Measurements from ENCODE around the gene PRCC. TPM values are rescaled to one million over a fixed set of nuclear protein-coding genes. Genes with fewer than 3 reads are reported as not detected.
A peak's percentile ranks its signal among the peaks of the same experiment; 100 is the strongest.

The PRCC gene
- total RNA-seq, 1 experiment from 2014 or later = 56.4 TPM

DNA sequence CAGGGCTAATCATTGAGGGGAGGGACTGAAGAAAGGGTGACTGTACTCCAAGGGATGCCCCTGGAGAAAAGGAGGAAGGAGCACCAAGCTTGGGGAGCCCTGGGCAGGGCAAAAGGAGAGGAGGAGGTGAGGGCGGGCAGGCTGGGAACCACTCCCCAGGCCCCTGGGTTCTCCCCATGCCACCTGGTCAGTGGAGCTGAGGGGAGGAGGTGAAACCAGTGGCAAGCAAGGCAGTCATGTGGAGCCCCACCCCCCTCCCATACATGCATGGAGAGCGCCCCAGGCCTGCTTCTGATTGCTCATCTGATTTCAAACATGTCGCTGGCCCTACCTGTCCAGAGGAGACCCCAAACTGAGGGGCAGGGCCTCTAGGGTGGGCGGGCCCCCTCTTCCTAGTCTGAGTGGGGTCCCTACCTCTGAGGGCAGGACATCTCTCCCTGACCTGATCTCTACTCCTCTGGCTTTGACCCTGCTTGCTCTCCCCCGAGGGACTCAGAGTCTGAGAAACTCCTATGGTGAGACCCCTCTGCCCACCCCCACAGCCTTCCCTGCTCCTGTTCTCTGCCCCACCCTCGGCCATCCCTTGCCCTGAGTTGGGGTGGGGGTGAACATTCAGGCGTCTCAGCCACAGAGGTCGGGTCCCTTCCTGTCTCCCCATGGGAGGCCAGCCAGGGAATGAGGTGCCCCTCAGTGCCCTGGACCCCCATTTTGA is 73.0 kb downstream of the PRCC start:
- Histone ChIP-seq H3K36me3 (no peaks in the 10 kb centered on the region), H3K27ac (no peak overlapping the region), H3K27me3 (no peaks in the 10 kb centered on the region; the same call in 1 of the 2 replicates), H3K4me1 (no peaks in the 10 kb centered on the region), H3K9me3 (replicated peaks) (no peaks in the 10 kb centered on the region), H3K4me3 (no peak overlapping the region)
- DNase-seq = no peak

DNA sequence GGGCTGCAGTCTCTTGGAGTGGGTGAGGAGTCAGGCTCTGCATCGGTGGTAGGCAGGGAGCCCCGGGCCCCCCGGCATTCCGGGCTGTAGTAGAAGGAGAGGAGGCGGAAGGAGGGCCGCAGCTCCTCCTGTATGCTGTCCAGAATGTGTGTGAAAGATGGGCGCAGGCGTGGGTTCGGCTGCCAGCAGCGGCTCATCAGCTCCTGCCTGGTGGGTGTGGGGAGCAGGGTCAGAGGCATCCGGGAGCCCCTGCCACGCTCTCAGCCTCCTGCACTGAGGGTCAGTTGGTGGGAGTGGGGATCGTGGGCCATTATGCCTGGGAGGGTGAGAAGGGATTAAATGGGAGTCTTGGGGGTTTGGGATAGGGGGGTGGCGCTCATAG is 73.6 kb downstream of the PRCC start:
- Histone ChIP-seq H3K36me3 (no peaks in the 10 kb centered on the region), H3K4me3 (no peak overlapping the region), H3K27ac (no peak overlapping the region), H3K27me3 (no peaks in the 10 kb centered on the region; the same call in 1 of the 2 replicates), H3K4me1 (no peaks in the 10 kb centered on the region), H3K9me3 (replicated peaks) (no peaks in the 10 kb centered on the region)
- no peak for DNase-seq

DNA sequence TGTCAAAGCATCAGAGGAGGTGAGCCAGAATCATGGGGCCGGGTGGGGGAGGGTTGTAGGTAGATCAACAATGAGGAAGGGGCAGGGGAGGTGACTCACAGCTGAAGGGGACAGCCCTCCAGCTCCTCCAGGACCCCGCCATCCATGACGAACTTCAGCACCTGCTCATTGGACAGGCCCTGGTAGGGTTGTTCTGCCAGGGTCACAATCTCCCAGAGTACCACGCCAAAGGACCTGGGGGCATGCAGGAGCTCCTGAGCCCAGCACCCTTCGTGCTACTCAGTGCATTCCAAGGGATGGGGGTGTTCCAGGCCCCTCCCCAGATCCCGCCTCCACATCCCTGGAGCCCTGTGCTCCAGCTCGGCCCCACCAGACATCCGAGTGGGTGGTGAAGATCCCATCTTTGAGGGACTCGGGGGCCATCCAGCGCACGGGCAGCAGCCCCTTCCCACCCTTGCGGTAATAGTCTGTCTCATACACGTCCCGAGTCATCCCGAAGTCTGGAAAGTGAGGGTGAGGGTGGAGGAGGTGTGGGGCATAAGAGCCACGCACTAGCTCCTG is 74.0 kb downstream of the PRCC start:
- Histone ChIP-seq H3K27ac (no peak overlapping the region), H3K27me3 (no peaks in the 10 kb centered on the region; the same call in 1 of the 2 replicates), H3K36me3 (no peaks in the 10 kb centered on the region), H3K9me3 (replicated peaks) (no peaks in the 10 kb centered on the region), H3K4me1 (no peaks in the 10 kb centered on the region), H3K4me3 (no peak overlapping the region)
- no peak for DNase-seq

DNA sequence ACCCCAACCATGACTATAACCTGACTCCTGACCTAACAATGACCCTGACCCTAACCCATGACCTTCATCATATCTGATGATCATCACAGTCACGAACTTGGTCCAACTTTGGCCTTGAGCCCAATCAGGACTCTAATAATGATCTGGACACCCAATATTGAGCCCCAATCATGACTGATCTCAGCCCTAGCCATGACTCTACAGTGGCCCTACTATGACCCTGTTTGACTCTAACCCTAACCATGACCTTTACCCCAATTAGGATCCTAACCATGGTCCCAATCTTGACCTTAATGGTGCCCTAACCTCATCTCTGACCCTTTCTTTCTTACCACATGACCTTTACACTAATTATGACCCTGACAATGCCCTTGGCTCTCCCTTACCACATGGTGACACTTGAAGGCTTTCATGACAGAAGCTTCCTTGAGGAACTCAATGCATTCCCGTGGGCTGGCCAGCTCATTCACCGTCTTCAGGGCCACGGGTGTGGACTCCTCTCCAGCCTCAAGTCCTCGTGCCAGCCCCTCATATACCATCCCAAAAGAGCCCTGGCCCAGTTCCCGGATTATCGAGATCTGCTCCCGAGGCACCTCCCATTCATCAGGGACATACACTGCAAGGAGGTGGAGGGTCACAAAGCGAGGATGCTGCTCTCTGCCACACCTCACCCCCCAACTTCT is 75.4 kb downstream of the PRCC start:
- no peaks in the 10 kb centered on the region; the same call in 1 of the 2 replicates for H3K27me3 ChIP-seq
- DNase-seq = no peak

DNA sequence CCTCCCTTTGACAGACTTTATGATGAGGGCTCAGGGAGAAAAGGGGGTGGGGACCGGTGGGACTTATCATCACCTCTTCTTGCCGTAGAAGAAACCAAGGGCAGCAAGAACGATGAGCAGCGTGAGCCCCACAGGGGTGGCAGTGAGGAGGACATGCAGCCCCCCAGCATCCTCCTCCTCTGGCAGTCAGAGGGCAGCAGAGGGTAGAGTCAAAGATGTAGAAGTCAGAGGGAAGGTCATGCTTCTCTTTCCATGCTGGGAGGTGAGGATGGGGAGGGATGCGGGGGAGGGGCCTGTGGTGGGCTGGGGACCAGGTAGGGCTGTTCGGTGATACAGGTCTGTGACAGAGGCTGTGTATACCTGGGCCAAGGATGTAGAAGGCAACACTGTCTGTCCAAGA is 76.8 kb downstream of the PRCC start:
- no peak overlapping the region for H3K4me3 ChIP-seq
- no peaks in the 10 kb centered on the region for H3K36me3 ChIP-seq
- H3K9me3 ChIP-seq (replicated peaks) = no peaks in the 10 kb centered on the region
- H3K27me3 ChIP-seq = no peaks in the 10 kb centered on the region; the same call in 1 of the 2 replicates
- 0 out of 2 replicates have a peak, but pooled peaks cover 3% of the 10 kb centered on the region for H3K4me1 ChIP-seq
- no peak for DNase-seq
- no peak overlapping the region for H3K27ac ChIP-seq

More for the DNA sequence above, 75.4 kb downstream of the PRCC start:
- H3K4me1 ChIP-seq = no peaks in the 10 kb centered on the region
- no peaks in the 10 kb centered on the region for H3K36me3 ChIP-seq
- no peak overlapping the region for H3K27ac ChIP-seq
- no peaks in the 10 kb centered on the region for H3K9me3 ChIP-seq (replicated peaks)
- H3K4me3 ChIP-seq = no peak overlapping the region

DNA sequence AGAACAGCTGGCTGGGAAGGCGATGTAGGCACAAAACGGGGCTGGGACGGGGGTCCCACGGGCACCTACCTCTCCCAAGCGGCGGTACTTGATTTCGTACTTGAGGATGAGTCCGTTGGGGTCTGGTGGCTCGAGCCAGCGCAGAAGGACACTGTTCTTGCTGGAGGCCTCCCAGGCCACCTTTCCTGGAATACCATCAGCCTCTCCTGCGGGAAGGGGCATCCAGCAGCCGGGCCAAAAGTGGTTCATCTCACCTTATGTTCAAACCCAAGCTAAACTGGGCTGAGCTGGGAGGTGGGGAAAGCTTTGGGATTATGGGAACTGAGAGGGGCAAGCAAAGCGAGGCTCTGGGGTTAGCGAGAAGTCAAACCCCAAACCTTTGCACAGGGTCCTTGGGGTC is 77.3 kb downstream of the PRCC start:
- Histone ChIP-seq H3K36me3 (no peaks in the 10 kb centered on the region), H3K4me1 (0 out of 2 replicates have a peak, but pooled peaks cover 3% of the 10 kb centered on the region), H3K27me3 (no peaks in the 10 kb centered on the region; the same call in 1 of the 2 replicates), H3K9me3 (replicated peaks) (no peaks in the 10 kb centered on the region), H3K27ac (no peak overlapping the region), H3K4me3 (no peak overlapping the region)
- DNase-seq = no peak

DNA sequence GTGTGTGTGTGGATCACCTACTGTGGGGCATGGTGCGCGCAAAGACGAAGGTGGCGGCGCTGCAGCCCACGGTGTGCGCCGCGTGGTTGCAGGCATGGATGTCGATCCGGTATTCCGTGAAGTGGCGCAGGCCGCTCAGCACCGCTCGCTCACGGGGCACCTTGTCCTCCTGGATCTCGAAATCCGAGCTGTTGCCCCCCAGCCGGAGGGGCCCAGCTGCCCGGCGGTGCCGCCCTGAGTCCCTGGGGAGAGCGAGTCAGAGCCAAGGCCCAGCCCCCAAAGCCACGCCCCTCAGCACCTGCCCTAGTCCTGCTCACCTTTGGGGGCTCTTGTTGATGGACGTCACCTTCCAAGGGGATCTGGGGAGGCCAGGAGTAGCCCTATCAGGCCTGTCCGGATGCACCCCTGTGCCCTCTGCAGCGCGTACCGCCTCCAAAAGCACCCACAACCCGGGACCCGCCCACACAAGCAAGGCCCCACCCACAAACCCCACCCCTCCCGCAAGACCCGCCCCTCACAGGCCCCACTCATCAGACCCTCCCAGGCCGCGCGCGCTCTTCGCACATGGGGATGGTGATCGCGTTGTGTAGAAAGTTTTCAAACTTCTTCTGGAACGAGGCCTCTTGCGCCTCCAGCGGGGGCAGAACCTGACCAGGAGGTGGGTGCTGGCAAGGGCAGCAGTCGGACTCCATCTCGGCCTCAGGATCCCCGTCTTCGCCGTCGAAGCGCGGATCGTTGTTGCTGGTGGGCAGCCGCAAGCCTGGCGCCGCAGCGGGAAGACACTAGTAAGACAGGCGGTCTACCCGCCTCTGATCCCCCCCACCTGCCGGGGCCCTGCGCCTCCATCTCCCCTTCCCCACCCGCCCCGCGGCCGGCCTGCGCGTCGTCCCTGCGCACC is 78.0 kb downstream of the PRCC start:
- H3K27me3 ChIP-seq = no peaks in the 10 kb centered on the region
- no peaks in the 10 kb centered on the region for H3K36me3 ChIP-seq
- H3K4me1 ChIP-seq = 0 out of 2 replicates have a peak, but pooled peaks cover 3% of the 10 kb centered on the region
- H3K27ac ChIP-seq = no peak overlapping the region
- no peaks in the 10 kb centered on the region for H3K9me3 ChIP-seq (replicated peaks)
- no peak overlapping the region for H3K4me3 ChIP-seq
- DNase-seq = no peak

DNA sequence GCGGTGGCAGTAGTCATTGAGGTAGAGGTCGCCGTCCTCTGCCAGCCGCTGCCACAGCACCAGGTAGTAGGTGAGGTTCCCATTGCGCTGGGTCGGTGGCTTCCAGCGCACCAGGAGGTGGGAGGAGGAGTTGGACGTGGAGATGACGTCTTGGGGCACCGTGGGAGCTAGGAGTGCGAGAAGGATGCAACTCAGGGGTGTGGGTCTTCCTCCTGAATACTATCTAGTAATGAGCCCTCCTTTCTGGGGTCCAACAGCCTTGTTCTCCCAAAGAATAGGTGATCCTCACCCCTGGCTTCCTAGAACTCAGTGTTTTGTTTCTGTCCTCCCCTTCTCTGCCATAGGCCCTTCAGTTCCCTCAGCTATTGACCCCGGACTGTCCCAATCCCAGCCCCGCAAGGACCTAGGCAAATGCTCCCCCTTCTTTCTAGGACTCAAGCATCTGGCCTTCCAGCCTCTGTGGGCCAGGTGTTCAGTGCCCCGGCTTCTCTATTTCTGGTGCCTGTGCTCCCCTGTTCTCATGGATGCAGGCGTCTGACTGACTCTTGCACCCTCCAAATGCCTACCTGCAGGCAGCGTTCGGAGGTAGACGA is 78.7 kb downstream of the PRCC start:
- no peaks in the 10 kb centered on the region for H3K27me3 ChIP-seq

DNA sequence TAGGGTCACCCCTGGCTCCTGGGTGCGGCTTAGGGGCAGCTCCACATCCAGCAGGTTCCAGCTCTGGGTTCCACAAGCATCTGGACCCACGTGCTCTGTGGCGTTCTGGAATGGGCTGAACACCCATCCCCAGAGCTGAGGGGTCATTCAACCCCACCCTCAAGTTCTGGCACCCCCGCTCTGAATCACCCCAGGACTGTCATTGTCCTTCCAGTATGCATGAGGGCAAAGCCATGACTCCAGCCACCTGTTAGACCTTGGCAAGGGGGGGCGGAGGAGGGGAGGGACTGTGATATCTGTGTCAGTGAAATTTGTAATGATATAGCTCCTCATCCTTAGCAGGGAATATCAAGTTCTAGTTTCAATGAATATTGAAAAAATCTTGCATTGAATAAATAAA is 79.3 kb downstream of the PRCC start:
- H3K27me3 ChIP-seq = no peaks in the 10 kb centered on the region
- H3K27ac ChIP-seq = no peak overlapping the region
- no peak for DNase-seq
- no peaks in the 10 kb centered on the region for H3K9me3 ChIP-seq (replicated peaks)
- 0 out of 2 replicates have a peak, but pooled peaks cover 3% of the 10 kb centered on the region for H3K4me1 ChIP-seq
- H3K36me3 ChIP-seq = no peaks in the 10 kb centered on the region
- no peak overlapping the region for H3K4me3 ChIP-seq

More for the DNA sequence above, 78.7 kb downstream of the PRCC start:
- H3K36me3 ChIP-seq = no peaks in the 10 kb centered on the region
- H3K9me3 ChIP-seq (replicated peaks) = no peaks in the 10 kb centered on the region
- H3K27ac ChIP-seq = no peak overlapping the region
- H3K4me1 ChIP-seq = 0 out of 2 replicates have a peak, but pooled peaks cover 3% of the 10 kb centered on the region
- no peak overlapping the region for H3K4me3 ChIP-seq
- no peak for DNase-seq

DNA sequence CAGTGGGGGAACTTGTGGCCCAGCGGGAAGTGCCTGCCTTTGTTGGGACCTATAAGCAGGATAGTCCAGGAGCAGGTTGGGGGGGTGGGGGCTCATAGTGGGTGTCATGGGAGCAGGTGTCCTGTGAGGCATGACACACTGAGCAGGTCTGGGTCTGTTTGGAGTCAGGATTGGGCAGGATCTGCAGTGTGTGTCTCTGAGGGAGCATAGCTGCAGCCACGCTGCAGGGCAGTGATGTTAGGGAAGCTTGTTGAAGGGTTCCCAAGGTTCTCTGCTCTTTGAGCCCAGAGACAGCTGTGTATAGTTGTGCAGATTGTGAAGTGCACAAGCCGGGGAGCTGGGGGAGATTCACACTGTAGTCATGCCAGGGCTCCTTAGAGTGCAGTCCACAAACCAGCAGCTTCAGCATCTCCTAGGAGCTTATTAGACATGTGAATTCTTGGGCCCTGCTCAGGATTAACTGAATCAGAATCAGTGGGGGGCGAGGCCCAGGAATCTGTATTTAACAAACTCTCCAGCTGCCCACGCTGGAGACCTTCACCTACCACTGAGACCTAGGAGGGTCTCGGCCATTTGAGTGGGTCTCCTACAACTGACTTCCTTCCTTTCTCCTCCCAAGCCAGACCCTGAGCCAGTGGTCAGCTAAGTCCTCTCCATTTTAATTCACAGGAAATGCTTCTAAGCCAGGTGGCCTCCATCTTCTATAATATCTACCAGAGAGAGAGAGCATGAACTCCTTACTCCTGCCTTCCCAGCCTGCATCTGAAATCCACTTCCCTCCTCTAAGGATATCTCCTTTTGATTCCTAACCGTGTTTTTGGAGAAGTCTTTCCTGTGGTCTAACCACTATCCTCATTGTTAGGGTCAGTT is 80.5 kb downstream of the PRCC start:
- Histone ChIP-seq H3K4me3 (no peak overlapping the region), H3K36me3 (no peaks in the 10 kb centered on the region), H3K9me3 (replicated peaks) (no peaks in the 10 kb centered on the region), H3K27ac (no peak overlapping the region), H3K27me3 (no peaks in the 10 kb centered on the region), H3K4me1 (peaks cover 11% of the 10 kb centered on the region)
- DNase-seq = no peak

DNA sequence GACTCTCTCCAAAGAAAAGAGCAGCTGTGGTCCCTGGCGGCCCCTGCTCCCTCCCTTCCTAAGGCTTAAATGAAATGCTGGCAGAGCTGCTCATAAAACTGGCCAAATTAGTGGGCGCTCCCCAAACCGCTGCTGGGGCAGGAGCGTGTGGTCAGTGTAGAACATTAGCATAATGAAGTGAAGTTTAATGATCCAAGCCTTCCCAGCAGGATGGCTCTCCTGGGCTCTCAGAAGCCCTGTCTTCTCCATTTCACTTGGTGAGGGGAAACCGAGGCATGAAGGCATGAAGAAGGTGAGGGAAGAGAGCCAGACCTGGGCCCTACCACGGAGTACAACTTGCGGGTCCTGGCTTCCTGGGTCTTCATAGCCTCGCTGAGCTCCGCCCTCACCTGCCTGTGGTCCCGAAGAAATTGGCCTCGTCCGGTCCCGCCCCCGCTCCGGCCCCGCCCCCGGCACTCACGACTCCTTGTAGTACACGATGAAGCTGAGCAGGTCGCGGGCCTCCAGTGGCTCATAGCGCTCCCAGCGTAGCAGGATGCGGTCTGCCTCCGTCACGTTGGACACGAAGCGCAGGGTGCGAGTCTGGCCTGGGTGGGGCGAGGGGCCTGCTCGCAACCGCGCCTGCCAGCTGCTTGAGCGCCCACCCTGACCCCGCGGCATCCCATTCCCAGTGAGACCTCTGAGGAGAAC is 81.3 kb downstream of the PRCC start:
- H3K27me3 ChIP-seq = no peaks in the 10 kb centered on the region
- H3K36me3 ChIP-seq = no peaks in the 10 kb centered on the region
- DNase-seq = peak in 1 of 2 experiments; percentile 24
- H3K9me3 ChIP-seq (replicated peaks) = no peaks in the 10 kb centered on the region
- H3K4me3 ChIP-seq = no peak overlapping the region
- H3K27ac ChIP-seq = no peak overlapping the region
- peaks cover 16% of the 10 kb centered on the region for H3K4me1 ChIP-seq

DNA sequence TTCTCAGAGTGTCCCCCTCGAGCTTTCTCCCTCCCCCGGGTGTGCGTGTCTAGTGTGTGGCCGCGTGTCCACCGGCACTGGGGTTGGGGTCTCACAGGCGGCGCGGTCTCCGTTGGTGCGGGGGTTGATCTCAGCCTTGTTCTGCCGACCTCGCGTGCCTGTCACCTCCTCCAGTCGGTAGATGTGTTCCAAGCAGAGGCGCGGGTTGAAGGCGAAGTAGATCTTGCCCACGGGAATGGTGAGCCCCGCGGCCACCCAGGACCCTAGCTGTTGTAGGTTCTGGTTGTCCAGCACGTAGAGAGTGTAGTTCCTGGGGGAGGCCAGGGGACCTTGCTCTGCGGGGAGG is 81.8 kb downstream of the PRCC start:
- H3K27ac ChIP-seq = no peak overlapping the region
- no peaks in the 10 kb centered on the region for H3K27me3 ChIP-seq
- H3K4me3 ChIP-seq = no peak overlapping the region
- no peaks in the 10 kb centered on the region for H3K9me3 ChIP-seq (replicated peaks)
- H3K36me3 ChIP-seq = no peaks in the 10 kb centered on the region
- H3K4me1 ChIP-seq = peaks cover 16% of the 10 kb centered on the region
- DNase-seq = no peak
